Central memory CD8-positive, alpha-beta T cell (primary cell): ENCODE measurements around the gene KRT34.
A peak's percentile ranks its signal among the peaks of the same experiment; 100 is the strongest.
"Not testable (repeated sequence)": the region's sequence is repeated elsewhere in the genome, so short reads cannot be mapped to it uniquely, and the experiment has no call there.

Experiments
- ATAC-seq: fragments of 150-1000 bp; cut with Tn5 transposase; replicated peaks from 2 replicates; pipeline ENCODE4 v1.10.0; 2022; ENCODE audit warnings: mild to moderate bottlenecking, moderate FRiP score, moderate number of reproducible peaks; ENCODE audit not compliant: poor library complexity, severe bottlenecking; ENCODE audit errors: extremely low read depth
- DNase-seq, 2 donors: peaks; one replicate each; pipeline ENCODE4 v3.0.0; 2021; ENCODE audit warnings: low spot score in 2 of 2
- H3K27ac Mint-ChIP-seq: one replicate; pipeline ENCODE4 v1.8.0; 2022; ENCODE audit warnings: low read depth, mild to moderate bottlenecking, moderate library complexity, mixed read lengths
- H3K27me3 Mint-ChIP-seq: one replicate; pipeline ENCODE4 v1.8.0; 2022; ENCODE audit warnings: mixed read lengths
- H3K36me3 Mint-ChIP-seq: one replicate; pipeline ENCODE4 v1.8.0; 2022; ENCODE audit warnings: mild to moderate bottlenecking, moderate library complexity, mixed read lengths; ENCODE audit not compliant: insufficient read depth
- H3K4me1 Mint-ChIP-seq: one replicate; pipeline ENCODE4 v1.8.0; 2022; ENCODE audit warnings: mixed read lengths
- H3K4me3 Mint-ChIP-seq: one replicate; pipeline ENCODE4 v1.8.0; 2022; ENCODE audit warnings: mild to moderate bottlenecking, moderate library complexity, mixed read lengths
- H3K9me3 Mint-ChIP-seq: one replicate; pipeline ENCODE4 v1.8.0; 2022; ENCODE audit warnings: mixed read lengths

Gene KRT34

GRCh38 chr17:41381943-41382342 lies at the start of gene KRT34:
KRT34 (minus strand) TSS chr17:41382306; CDS start chr17:41382246, 60 bp downstream.
- not testable (repeated sequence) for H3K9me3 Mint-ChIP-seq, H3K27ac Mint-ChIP-seq, H3K4me1 Mint-ChIP-seq, H3K36me3 Mint-ChIP-seq, DNase-seq, ATAC-seq, H3K4me3 Mint-ChIP-seq
- H3K27me3 Mint-ChIP-seq, result peaks cover 40% of the 10 kb centered on the region

- not testable (repeated sequence) for H3K4me3 Mint-ChIP-seq, H3K9me3 Mint-ChIP-seq, H3K4me1 Mint-ChIP-seq, DNase-seq, H3K36me3 Mint-ChIP-seq, ATAC-seq, H3K27ac Mint-ChIP-seq
- H3K27me3 Mint-ChIP-seq, result peaks cover 42% of the 10 kb centered on the region
Observed at GRCh38 chr17:41430376-41430775, 48.3 kb upstream of the KRT34 start.

- ATAC-seq (no peak), DNase-seq (no peak)
- H3K27me3 Mint-ChIP-seq, result peaks cover 45% of the 10 kb centered on the region
- H3K9me3 Mint-ChIP-seq, result no peaks in the 10 kb centered on the region
- no peaks in the 10 kb centered on the region for H3K36me3 Mint-ChIP-seq
- H3K4me1 Mint-ChIP-seq, result no peaks in the 10 kb centered on the region
- H3K27ac Mint-ChIP-seq, result no peak overlapping the region
- H3K4me3 Mint-ChIP-seq, result no peak overlapping the region
Observed at GRCh38 chr17:41429667-41430066, 47.6 kb upstream of the KRT34 start.

- DNase-seq (no peak), ATAC-seq (no peak)
- Mint-ChIP-seq H3K36me3 (no peaks in the 10 kb centered on the region), H3K27ac (no peak overlapping the region), H3K4me1 (no peaks in the 10 kb centered on the region), H3K9me3 (no peaks in the 10 kb centered on the region), H3K27me3 (peaks cover 46% of the 10 kb centered on the region), H3K4me3 (no peak overlapping the region)
Observed at GRCh38 chr17:41428591-41429291, 46.6 kb upstream of the KRT34 start.

- no peak within 1 kb of the TSS for H3K27ac Mint-ChIP-seq
- no peak within 1 kb of the TSS for H3K4me3 Mint-ChIP-seq
- H3K27me3 Mint-ChIP-seq, result peaks cover 44% of the 10 kb centered on the region
- ATAC-seq (no peak), DNase-seq (no peak)
- H3K9me3 Mint-ChIP-seq, result no peaks in the 10 kb centered on the region
- H3K36me3 Mint-ChIP-seq, result no peaks in the 10 kb centered on the region
- H3K4me1 Mint-ChIP-seq, result peaks cover 15% of the 10 kb centered on the region
Observed at GRCh38 chr17:41424111-41424635, 42.1 kb upstream of the KRT34 start, which contains the start of gene KRT37. KRT37 (minus strand) TSS chr17:41424585; CDS start chr17:41424523, 62 bp downstream.

- Mint-ChIP-seq H3K4me1 (peaks cover 17% of the 10 kb centered on the region), H3K27me3 (peaks cover 35% of the 10 kb centered on the region)
- H3K36me3 Mint-ChIP-seq, H3K9me3 Mint-ChIP-seq, ATAC-seq, H3K4me3 Mint-ChIP-seq, H3K27ac Mint-ChIP-seq, DNase-seq: not testable (repeated sequence)
Observed at GRCh38 chr17:41422586-41422985, 40.5 kb upstream of the KRT34 start.

- Mint-ChIP-seq H3K36me3 (no peaks in the 10 kb centered on the region), H3K9me3 (no peaks in the 10 kb centered on the region), H3K27me3 (peaks cover 35% of the 10 kb centered on the region), H3K27ac (no peak overlapping the region), H3K4me3 (no peak overlapping the region), H3K4me1 (peaks cover 23% of the 10 kb centered on the region)
- ATAC-seq (no peak), DNase-seq (no peak)
Observed at GRCh38 chr17:41421617-41422016, 39.5 kb upstream of the KRT34 start.

GRCh38 chr17:41421116-41421515 lies 39.0 kb upstream of the KRT34 start:
- H3K9me3 Mint-ChIP-seq, result no peaks in the 10 kb centered on the region
- DNase-seq (no peak), ATAC-seq (no peak)
- no peak overlapping the region for H3K27ac Mint-ChIP-seq
- H3K4me3 Mint-ChIP-seq, result no peak overlapping the region
- no peaks in the 10 kb centered on the region for H3K36me3 Mint-ChIP-seq
- H3K4me1 Mint-ChIP-seq, result peaks cover 23% of the 10 kb centered on the region
- peaks cover 35% of the 10 kb centered on the region for H3K27me3 Mint-ChIP-seq

GRCh38 chr17:41420134-41420533 lies 38.0 kb upstream of the KRT34 start:
- H3K9me3 Mint-ChIP-seq, result no peaks in the 10 kb centered on the region
- DNase-seq, result no peak
- no peaks in the 10 kb centered on the region for H3K36me3 Mint-ChIP-seq
- no peak overlapping the region for H3K4me3 Mint-ChIP-seq
- peaks cover 29% of the 10 kb centered on the region for H3K27me3 Mint-ChIP-seq
- peak overlapping the region; percentile 62 for H3K27ac Mint-ChIP-seq
- no peak for ATAC-seq
- H3K4me1 Mint-ChIP-seq, result peaks cover 23% of the 10 kb centered on the region

GRCh38 chr17:41419716-41420115 lies 37.6 kb upstream of the KRT34 start:
- Mint-ChIP-seq H3K36me3 (no peaks in the 10 kb centered on the region), H3K9me3 (no peaks in the 10 kb centered on the region), H3K4me1 (peaks cover 23% of the 10 kb centered on the region), H3K27ac (peak overlapping the region; percentile 62), H3K27me3 (peaks cover 28% of the 10 kb centered on the region), H3K4me3 (no peak overlapping the region)
- no peak for ATAC-seq
- DNase-seq, result no peak

- Mint-ChIP-seq H3K36me3 (no peaks in the 10 kb centered on the region), H3K4me3 (no peak overlapping the region), H3K27ac (peak overlapping the region; percentile 26), H3K4me1 (peaks cover 23% of the 10 kb centered on the region), H3K27me3 (peaks cover 23% of the 10 kb centered on the region), H3K9me3 (no peaks in the 10 kb centered on the region)
- DNase-seq (no peak), ATAC-seq (no peak)
Observed at GRCh38 chr17:41418116-41418860, 36.2 kb upstream of the KRT34 start.

- Mint-ChIP-seq H3K4me3 (no peak overlapping the region), H3K9me3 (no peaks in the 10 kb centered on the region), H3K27me3 (peaks cover 16% of the 10 kb centered on the region), H3K36me3 (no peaks in the 10 kb centered on the region), H3K4me1 (peaks cover 23% of the 10 kb centered on the region), H3K27ac (peak overlapping the region; percentile 26)
- ATAC-seq (no peak), DNase-seq (no peak)
Observed at GRCh38 chr17:41417576-41418015, 35.5 kb upstream of the KRT34 start.

GRCh38 chr17:41417127-41417526 lies 35.0 kb upstream of the KRT34 start:
- H3K27ac Mint-ChIP-seq, result peak overlapping the region; percentile 26
- peaks cover 23% of the 10 kb centered on the region for H3K4me1 Mint-ChIP-seq
- no peak overlapping the region for H3K4me3 Mint-ChIP-seq
- no peaks in the 10 kb centered on the region for H3K36me3 Mint-ChIP-seq
- ATAC-seq (no peak), DNase-seq (no peak)
- H3K9me3 Mint-ChIP-seq, result no peaks in the 10 kb centered on the region
- H3K27me3 Mint-ChIP-seq, result peaks cover 15% of the 10 kb centered on the region
